ENCODE results near the gene USP40.

GRCh38 chr2:233456111-233456510, 110.5 kb downstream of the USP40 start:
- TF ChIP-seq CTCF (IDR thresholded peaks at IDR 0.05) = no peak
- TF ChIP-seq EP300 (IDR thresholded peaks at IDR 0.05) = no peak

Measured in esophagus muscularis mucosa (tissue), 3 donors.